ENCODE results near the gene SLC35F6.
A peak's percentile ranks its signal among the peaks of the same experiment; 100 is the strongest.
"Not testable (repeated sequence)": the region's sequence is repeated elsewhere in the genome, so short reads cannot be mapped to it uniquely, and the experiment has no call there.

Gene SLC35F6

GRCh38 chr2:26785431-26786206 lies 21.5 kb downstream of the SLC35F6 start, which contains the start of gene CENPA:
CENPA (plus strand) TSS chr2:26786056; CDS start chr2:26786197, 141 bp downstream.
- DNase-seq = peak; percentile 98 to 99 (median 99)

GRCh38 chr2:26786207-26787028 lies 22.3 kb downstream of the SLC35F6 start:
- peak; percentile 40 to 58 (median 49) for DNase-seq

GRCh38 chr2:26792720-26793119 lies 28.6 kb downstream of the SLC35F6 start:
- DNase-seq = no peak

GRCh38 chr2:26793518-26793917 lies 29.4 kb downstream of the SLC35F6 start:
- no peak for DNase-seq

- not testable (repeated sequence) for DNase-seq
Observed at GRCh38 chr2:26795135-26795534, 31.1 kb downstream of the SLC35F6 start.

GRCh38 chr2:26801328-26801727 lies 37.2 kb downstream of the SLC35F6 start:
- DNase-seq = no peak

GRCh38 chr2:26801796-26802195 lies 37.7 kb downstream of the SLC35F6 start:
- DNase-seq = no peak

GRCh38 chr2:26805241-26805676 lies 41.2 kb downstream of the SLC35F6 start:
- DNase-seq = no peak

GRCh38 chr2:26807788-26808460 lies 43.8 kb downstream of the SLC35F6 start:
- DNase-seq = no peak

- DNase-seq = peak in 1 of 3 donors; percentile 20
Observed at GRCh38 chr2:26809211-26809610, 45.1 kb downstream of the SLC35F6 start.

GRCh38 chr2:26809876-26810577 lies 45.9 kb downstream of the SLC35F6 start:
- DNase-seq = peak; percentile 62 to 70 (median 70)

GRCh38 chr2:26811261-26811660 lies 47.2 kb downstream of the SLC35F6 start:
- no peak for DNase-seq

GRCh38 chr2:26811791-26812694 lies 48.0 kb downstream of the SLC35F6 start:
- no peak for DNase-seq

GRCh38 chr2:26812731-26813130 lies 48.6 kb downstream of the SLC35F6 start:
- DNase-seq = no peak

GRCh38 chr2:26814072-26814765 lies 50.1 kb downstream of the SLC35F6 start:
- not testable (repeated sequence) for DNase-seq

- DNase-seq = peak in 1 of 3 donors; percentile 28
Observed at GRCh38 chr2:26816893-26817292, 52.8 kb downstream of the SLC35F6 start.

- DNase-seq = no peak
Observed at GRCh38 chr2:26818255-26818654, 54.2 kb downstream of the SLC35F6 start.

GRCh38 chr2:26818972-26819371 lies 54.9 kb downstream of the SLC35F6 start:
- no peak for DNase-seq

- no peak for DNase-seq
Observed at GRCh38 chr2:26820932-26821331, 56.8 kb downstream of the SLC35F6 start.

- DNase-seq = peak; percentile 20 to 55 (median 54)
Observed at GRCh38 chr2:26822877-26823276, 58.8 kb downstream of the SLC35F6 start.
